Measurements from ENCODE around the gene FGFR1OP2. TPM values are rescaled to one million over a fixed set of nuclear protein-coding genes. Genes with fewer than 3 reads are reported as not detected.

Gene FGFR1OP2
- total RNA-seq, 1 donor from 2014 or later = 103 TPM

DNA sequence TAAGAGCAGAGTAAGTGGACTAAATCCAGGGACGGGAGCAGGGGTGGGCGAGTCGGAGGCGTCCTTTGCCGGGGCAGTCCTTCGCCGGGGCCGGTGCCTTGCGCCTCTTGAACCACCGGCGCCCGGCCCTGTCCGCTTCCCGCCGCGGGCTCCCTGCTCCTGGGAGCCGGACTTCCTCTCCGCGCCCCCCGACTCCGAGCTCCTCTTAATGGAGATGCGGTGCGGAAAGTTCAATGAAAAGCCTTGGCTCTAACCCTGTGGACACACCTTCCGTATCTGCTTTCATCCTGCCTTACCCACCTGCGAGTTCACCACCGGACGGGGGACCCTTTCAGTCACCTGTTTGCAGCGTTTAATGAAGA is 412 bp downstream of the FGFR1OP2 start:
- Mint-ChIP-seq H3K4me3 (peak overlapping the region; percentile 99), H3K27ac (peak overlapping the region; percentile 100), H3K4me1 (peaks cover 26% of the 10 kb centered on the region), H3K36me3 (peaks cover 3% of the 10 kb centered on the region), H3K27me3 (ENCODE audit: insufficient read depth, low read depth) (peaks cover 3% of the 10 kb centered on the region), H3K9me3 (peaks cover 2% of the 10 kb centered on the region)
- peaks cover 48% of the 10 kb centered on the region for H4K20me1 ChIP-seq (ENCODE audit: low read depth)
- H3K4me3 ChIP-seq = peak overlapping the region; percentile 83
- H2AFZ ChIP-seq (replicated peaks) = peak overlapping the region; percentile 82
- H3K79me2 ChIP-seq (ENCODE audit: low read depth) = peaks cover 86% of the 10 kb centered on the region
- H3K36me3 ChIP-seq = no peaks in the 10 kb centered on the region
- no peak for DNase-seq (ENCODE audit: low spot score)
- H3K27me3 ChIP-seq = no peaks in the 10 kb centered on the region
- TF ChIP-seq EZH2phosphoT487 (IDR thresholded peaks at IDR 0.05) = no peak
- TF ChIP-seq EZH2 (IDR thresholded peaks at IDR 0.05) = no peak
- TF ChIP-seq, protein P1, sequence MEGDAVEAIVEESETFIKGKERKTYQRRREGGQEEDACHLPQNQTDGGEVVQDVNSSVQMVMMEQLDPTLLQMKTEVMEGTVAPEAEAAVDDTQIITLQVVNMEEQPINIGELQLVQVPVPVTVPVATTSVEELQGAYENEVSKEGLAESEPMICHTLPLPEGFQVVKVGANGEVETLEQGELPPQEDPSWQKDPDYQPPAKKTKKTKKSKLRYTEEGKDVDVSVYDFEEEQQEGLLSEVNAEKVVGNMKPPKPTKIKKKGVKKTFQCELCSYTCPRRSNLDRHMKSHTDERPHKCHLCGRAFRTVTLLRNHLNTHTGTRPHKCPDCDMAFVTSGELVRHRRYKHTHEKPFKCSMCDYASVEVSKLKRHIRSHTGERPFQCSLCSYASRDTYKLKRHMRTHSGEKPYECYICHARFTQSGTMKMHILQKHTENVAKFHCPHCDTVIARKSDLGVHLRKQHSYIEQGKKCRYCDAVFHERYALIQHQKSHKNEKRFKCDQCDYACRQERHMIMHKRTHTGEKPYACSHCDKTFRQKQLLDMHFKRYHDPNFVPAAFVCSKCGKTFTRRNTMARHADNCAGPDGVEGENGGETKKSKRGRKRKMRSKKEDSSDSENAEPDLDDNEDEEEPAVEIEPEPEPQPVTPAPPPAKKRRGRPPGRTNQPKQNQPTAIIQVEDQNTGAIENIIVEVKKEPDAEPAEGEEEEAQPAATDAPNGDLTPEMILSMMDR (IDR thresholded peaks at IDR 0.05) = no peak
- peaks cover 17% of the 10 kb centered on the region for H3F3A ChIP-seq (ENCODE audit: low read depth)
- no peaks in the 10 kb centered on the region for H3K9me3 ChIP-seq (ENCODE audit: low read depth)
- H3K4me1 ChIP-seq = peaks cover 27% of the 10 kb centered on the region
- H3K27ac ChIP-seq = peak overlapping the region; percentile 95
- peak overlapping the region; percentile 95 for H3K4me2 ChIP-seq
- H3K9ac ChIP-seq = peak overlapping the region; percentile 96

DNA sequence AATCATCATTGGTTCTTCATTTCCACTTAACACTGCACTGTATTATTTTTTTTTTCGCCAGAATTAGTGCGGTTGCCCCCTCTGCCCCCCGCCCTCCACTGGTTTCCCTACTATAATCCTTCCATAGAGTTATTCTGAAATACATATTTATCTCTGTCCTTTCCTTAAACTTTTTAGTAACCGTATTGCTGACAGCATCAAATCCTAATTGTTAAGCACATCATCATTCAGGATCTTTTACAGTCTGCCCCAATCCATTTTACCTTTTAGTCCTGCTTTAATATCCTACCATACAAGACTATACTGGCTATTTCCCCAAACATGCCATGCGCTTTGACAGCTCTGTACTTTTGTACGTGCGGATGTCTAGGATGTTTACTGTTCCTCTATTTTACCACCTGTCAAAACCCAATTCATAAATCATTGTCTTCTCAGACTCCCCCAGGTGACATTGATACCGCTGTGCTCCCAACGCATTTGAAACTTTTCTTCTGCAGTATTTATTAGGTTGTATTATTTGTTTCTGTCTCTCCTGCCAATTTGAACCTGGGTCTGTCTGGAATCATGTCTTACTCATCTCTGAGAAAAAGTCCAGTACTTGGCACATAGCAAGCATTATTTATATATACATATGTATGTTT is 1.0 kb downstream of the FGFR1OP2 start:
- no peak overlapping the region for H2AFZ ChIP-seq (replicated peaks)
- no peak for TF ChIP-seq EZH2phosphoT487 (IDR thresholded peaks at IDR 0.05)
- TF ChIP-seq, protein P1 (IDR thresholded peaks at IDR 0.05) = no peak
- no peak for TF ChIP-seq EZH2 (IDR thresholded peaks at IDR 0.05)
- peak overlapping the region; percentile 83 for H3K4me3 ChIP-seq
- H3K27me3 Mint-ChIP-seq (ENCODE audit: insufficient read depth, low read depth) = peaks cover 3% of the 10 kb centered on the region
- peak overlapping the region; percentile 96 for H3K9ac ChIP-seq
- H3K27ac ChIP-seq = no peak overlapping the region
- H3K27ac Mint-ChIP-seq = peak overlapping the region; percentile 100
- no peaks in the 10 kb centered on the region for H3K27me3 ChIP-seq
- H4K20me1 ChIP-seq (ENCODE audit: low read depth) = peaks cover 48% of the 10 kb centered on the region
- no peaks in the 10 kb centered on the region for H3K9me3 ChIP-seq (ENCODE audit: low read depth)
- H3K79me2 ChIP-seq (ENCODE audit: low read depth) = peaks cover 86% of the 10 kb centered on the region
- H3K9me3 Mint-ChIP-seq = peaks cover 8% of the 10 kb centered on the region
- peaks cover 26% of the 10 kb centered on the region for H3K4me1 Mint-ChIP-seq
- no peak for DNase-seq (ENCODE audit: low spot score)
- H3F3A ChIP-seq (ENCODE audit: low read depth) = peaks cover 17% of the 10 kb centered on the region
- no peaks in the 10 kb centered on the region for H3K36me3 ChIP-seq
- H3K4me2 ChIP-seq = peak overlapping the region; percentile 95
- peaks cover 27% of the 10 kb centered on the region for H3K4me1 ChIP-seq
- H3K4me3 Mint-ChIP-seq = peak overlapping the region; percentile 99
- H3K36me3 Mint-ChIP-seq = peaks cover 3% of the 10 kb centered on the region

GRCh38 chr12:26939953-26940352 is 1.7 kb downstream of the FGFR1OP2 start:
- no peak overlapping the region for H3K27ac Mint-ChIP-seq
- Histone ChIP-seq H3K4me3 (peak overlapping the region; percentile 83), H3K36me3 (no peaks in the 10 kb centered on the region), H3K4me1 (peaks cover 27% of the 10 kb centered on the region), H3K9me3 (ENCODE audit: low read depth) (no peaks in the 10 kb centered on the region), H2AFZ (replicated peaks) (no peak overlapping the region), H3K79me2 (ENCODE audit: low read depth) (peaks cover 90% of the 10 kb centered on the region), H3K4me2 (peak overlapping the region; percentile 95), H3K9ac (peak overlapping the region; percentile 96), H3F3A (ENCODE audit: low read depth) (peaks cover 17% of the 10 kb centered on the region), H3K27me3 (no peaks in the 10 kb centered on the region), H4K20me1 (ENCODE audit: low read depth) (peaks cover 48% of the 10 kb centered on the region), H3K27ac (no peak overlapping the region)
- H3K27me3 Mint-ChIP-seq (ENCODE audit: insufficient read depth, low read depth) = peaks cover 3% of the 10 kb centered on the region
- H3K9me3 Mint-ChIP-seq = peaks cover 11% of the 10 kb centered on the region
- H3K4me3 Mint-ChIP-seq = peak overlapping the region; percentile 99
- peaks cover 6% of the 10 kb centered on the region for H3K36me3 Mint-ChIP-seq
- TF ChIP-seq, protein P1 (IDR thresholded peaks at IDR 0.05) = no peak
- no peak for TF ChIP-seq EZH2phosphoT487 (IDR thresholded peaks at IDR 0.05)
- TF ChIP-seq EZH2 (IDR thresholded peaks at IDR 0.05) = no peak
- no peak for DNase-seq (ENCODE audit: low spot score)
- peaks cover 26% of the 10 kb centered on the region for H3K4me1 Mint-ChIP-seq
